ENCODE data around the gene IL17RB.

IL17RB gene

GRCh38 chr3:53846134-53846850 is at the start of gene IL17RB, which contains the start of gene CHDH:
IL17RB (plus strand) TSS chr3:53846568; CDS start chr3:53846589, 21 bp downstream.
CHDH (minus strand) TSS chr3:53846419; CDS start chr3:53824008, 22,411 bp downstream.
- DNase-seq (ENCODE audit: low spot score), result no peak

- no peak for DNase-seq (ENCODE audit: low spot score)
Observed at GRCh38 chr3:53798144-53798543, 48.2 kb upstream of the IL17RB start.

GRCh38 chr3:53799338-53799865 is 47.0 kb upstream of the IL17RB start:
- no peak for DNase-seq (ENCODE audit: low spot score)

GRCh38 chr3:53800041-53800906 is 46.1 kb upstream of the IL17RB start:
- no peak for DNase-seq (ENCODE audit: low spot score)

GRCh38 chr3:53801319-53801718 is 45.0 kb upstream of the IL17RB start:
- no peak for DNase-seq (ENCODE audit: low spot score)

GRCh38 chr3:53802256-53802880 is 44.0 kb upstream of the IL17RB start:
- DNase-seq (ENCODE audit: low spot score), result no peak

- DNase-seq (ENCODE audit: low spot score), result no peak
Observed at GRCh38 chr3:53803124-53803815, 43.1 kb upstream of the IL17RB start.

GRCh38 chr3:53803816-53804695 is 42.3 kb upstream of the IL17RB start:
- no peak for DNase-seq (ENCODE audit: low spot score)

- no peak for DNase-seq (ENCODE audit: low spot score)
Observed at GRCh38 chr3:53804697-53805462, 41.5 kb upstream of the IL17RB start.

GRCh38 chr3:53805463-53806159 is 40.8 kb upstream of the IL17RB start:
- DNase-seq (ENCODE audit: low spot score), result no peak

- DNase-seq (ENCODE audit: low spot score), result no peak
Observed at GRCh38 chr3:53806182-53807116, 39.9 kb upstream of the IL17RB start.

GRCh38 chr3:53807117-53807810 is 39.1 kb upstream of the IL17RB start:
- no peak for DNase-seq (ENCODE audit: low spot score)

GRCh38 chr3:53808496-53808895 is 37.9 kb upstream of the IL17RB start:
- no peak for DNase-seq (ENCODE audit: low spot score)

- no peak for DNase-seq (ENCODE audit: low spot score)
Observed at GRCh38 chr3:53809267-53809666, 37.1 kb upstream of the IL17RB start.

GRCh38 chr3:53809764-53810400 is 36.5 kb upstream of the IL17RB start:
- DNase-seq (ENCODE audit: low spot score), result no peak

- DNase-seq (ENCODE audit: low spot score), result no peak
Observed at GRCh38 chr3:53811143-53811927, 35.0 kb upstream of the IL17RB start.

Measured in CD4-positive, alpha-beta T cell treated with Interleukin-2 at 100 ng/mL for 4 hours (primary cell).